Measurements from ENCODE around the gene ETV3. TPM values are rescaled to one million over a fixed set of nuclear protein-coding genes. Genes with fewer than 3 reads are reported as not detected.

The ETV3 gene
- total RNA-seq, 3 donors from 2014 or later: 20.0 to 28.0 (median 22.0) TPM

DNA sequence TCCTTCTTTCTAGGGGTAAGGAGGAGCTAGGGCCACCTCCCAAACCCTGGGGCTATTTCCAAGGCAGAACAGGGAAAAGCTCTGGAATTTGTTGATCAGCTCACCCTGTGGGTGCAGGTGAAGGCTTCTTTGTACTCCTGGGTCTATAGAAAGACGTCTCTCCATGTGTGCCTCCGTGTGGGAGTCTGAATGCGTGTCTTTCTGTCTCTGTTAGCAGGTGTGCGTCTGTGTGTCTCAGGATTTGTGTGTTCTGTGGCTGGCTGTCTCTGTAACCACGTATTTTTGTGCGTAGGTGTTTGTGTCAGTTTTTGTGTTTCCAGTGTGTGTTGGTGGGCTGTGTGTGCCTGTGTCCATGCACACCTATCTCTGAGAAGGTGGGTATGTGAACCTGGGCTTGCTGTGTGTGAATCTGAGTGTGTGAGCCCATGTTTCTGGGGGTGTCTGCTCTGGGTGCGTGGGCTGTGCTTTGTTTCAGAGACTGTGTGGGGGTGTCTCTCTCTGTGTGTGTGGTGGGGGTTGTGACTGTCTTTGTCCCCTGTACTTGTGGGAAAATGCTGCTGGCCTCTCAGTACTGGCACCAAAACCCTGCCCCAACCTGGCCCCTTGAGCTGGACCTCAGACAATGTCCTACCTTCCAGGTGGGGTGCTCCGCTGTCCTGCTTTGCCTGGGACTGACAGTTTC is 25.9 kb downstream of the ETV3 start:
- no peak for DNase-seq (ENCODE audit: low spot score in 2 of 2)
- H3K27me3 ChIP-seq: no peaks in the 10 kb centered on the region
- no peaks in the 10 kb centered on the region for H3K36me3 ChIP-seq
- TF ChIP-seq, protein P1, sequence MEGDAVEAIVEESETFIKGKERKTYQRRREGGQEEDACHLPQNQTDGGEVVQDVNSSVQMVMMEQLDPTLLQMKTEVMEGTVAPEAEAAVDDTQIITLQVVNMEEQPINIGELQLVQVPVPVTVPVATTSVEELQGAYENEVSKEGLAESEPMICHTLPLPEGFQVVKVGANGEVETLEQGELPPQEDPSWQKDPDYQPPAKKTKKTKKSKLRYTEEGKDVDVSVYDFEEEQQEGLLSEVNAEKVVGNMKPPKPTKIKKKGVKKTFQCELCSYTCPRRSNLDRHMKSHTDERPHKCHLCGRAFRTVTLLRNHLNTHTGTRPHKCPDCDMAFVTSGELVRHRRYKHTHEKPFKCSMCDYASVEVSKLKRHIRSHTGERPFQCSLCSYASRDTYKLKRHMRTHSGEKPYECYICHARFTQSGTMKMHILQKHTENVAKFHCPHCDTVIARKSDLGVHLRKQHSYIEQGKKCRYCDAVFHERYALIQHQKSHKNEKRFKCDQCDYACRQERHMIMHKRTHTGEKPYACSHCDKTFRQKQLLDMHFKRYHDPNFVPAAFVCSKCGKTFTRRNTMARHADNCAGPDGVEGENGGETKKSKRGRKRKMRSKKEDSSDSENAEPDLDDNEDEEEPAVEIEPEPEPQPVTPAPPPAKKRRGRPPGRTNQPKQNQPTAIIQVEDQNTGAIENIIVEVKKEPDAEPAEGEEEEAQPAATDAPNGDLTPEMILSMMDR (IDR thresholded peaks at IDR 0.05): no peak
- TF ChIP-seq POLR2A (IDR thresholded peaks at IDR 0.05) (no peak), POLR2AphosphoS5 (IDR thresholded peaks at IDR 0.05) (no peak)
- no peak overlapping the region for H3K4me3 ChIP-seq
- H3K4me1 ChIP-seq: no peaks in the 10 kb centered on the region
- no peaks in the 10 kb centered on the region for H3K9me3 ChIP-seq
- peak overlapping the region in 1 of 2 donors; percentile 5 for H3K27ac ChIP-seq
- intact Hi-C loops (cut with DNase I; ENCODE audit: low total_unique reads): no loop called here

GRCh38 chr1:157111396-157112165 is 26.6 kb downstream of the ETV3 start:
- Histone ChIP-seq H3K36me3 (no peaks in the 10 kb centered on the region), H3K4me3 (no peak overlapping the region), H3K9me3 (no peaks in the 10 kb centered on the region), H3K27me3 (no peaks in the 10 kb centered on the region), H3K27ac (peak overlapping the region in 1 of 2 donors; percentile 5), H3K4me1 (no peaks in the 10 kb centered on the region)
- peak in 1 of 2 donors; percentile 42 for DNase-seq (ENCODE audit: low spot score in 2 of 2)
- no peak for TF ChIP-seq POLR2A (IDR thresholded peaks at IDR 0.05)
- no peak for TF ChIP-seq POLR2AphosphoS5 (IDR thresholded peaks at IDR 0.05)
- TF ChIP-seq, protein P1 (IDR thresholded peaks at IDR 0.05): no peak
- intact Hi-C loops (cut with DNase I; ENCODE audit: low total_unique reads): no loop called here

GRCh38 chr1:157110686-157111085 is 27.5 kb downstream of the ETV3 start:
- Histone ChIP-seq H3K27me3 (no peaks in the 10 kb centered on the region), H3K4me1 (no peaks in the 10 kb centered on the region), H3K4me3 (no peak overlapping the region), H3K36me3 (no peaks in the 10 kb centered on the region), H3K9me3 (no peaks in the 10 kb centered on the region), H3K27ac (no peak overlapping the region)
- intact Hi-C loops (cut with DNase I; ENCODE audit: low total_unique reads): no loop called here
- DNase-seq (ENCODE audit: low spot score in 2 of 2): peak in 1 of 2 donors; percentile 31
- TF ChIP-seq POLR2AphosphoS5 (IDR thresholded peaks at IDR 0.05): no peak
- TF ChIP-seq, protein P1 (IDR thresholded peaks at IDR 0.05): no peak
- no peak for TF ChIP-seq POLR2A (IDR thresholded peaks at IDR 0.05)

DNA sequence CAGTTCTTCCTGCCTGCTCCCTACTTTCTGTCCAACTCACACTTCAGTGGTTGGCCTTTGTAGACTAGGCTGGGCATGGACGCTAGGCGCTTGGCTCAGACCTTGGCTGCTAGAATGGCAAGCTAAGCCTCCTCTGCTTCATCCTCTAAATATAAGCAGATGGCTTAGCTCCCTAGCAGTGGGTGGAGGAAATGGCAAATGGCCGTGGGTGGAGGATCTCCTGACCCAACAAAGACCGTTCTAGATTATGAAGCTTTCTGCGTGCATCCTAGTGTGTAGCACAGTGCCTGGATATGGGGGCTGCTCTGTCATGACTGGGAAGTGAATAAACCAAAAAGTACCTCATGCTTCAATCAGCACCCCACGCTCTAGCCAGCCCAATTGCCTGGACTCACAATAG is 28.2 kb downstream of the ETV3 start:
- peak in 1 of 2 donors; percentile 10 for DNase-seq (ENCODE audit: low spot score in 2 of 2)
- no peak overlapping the region for H3K4me3 ChIP-seq
- no peaks in the 10 kb centered on the region for H3K27me3 ChIP-seq

More for the DNA sequence above, 28.2 kb downstream of the ETV3 start:
- TF ChIP-seq POLR2AphosphoS5 (IDR thresholded peaks at IDR 0.05): no peak
- no peak for TF ChIP-seq POLR2A (IDR thresholded peaks at IDR 0.05)
- TF ChIP-seq, protein P1 (IDR thresholded peaks at IDR 0.05): no peak
- intact Hi-C loops (cut with DNase I; ENCODE audit: low total_unique reads): no loop called here
- H3K36me3 ChIP-seq: no peaks in the 10 kb centered on the region
- no peaks in the 10 kb centered on the region for H3K9me3 ChIP-seq
- no peak overlapping the region for H3K27ac ChIP-seq
- H3K4me1 ChIP-seq: no peaks in the 10 kb centered on the region
